NCI-H2107 treated with DMSO at 0.1 percent for 48 hours (cell line): Measurements from ENCODE around the gene TGFB1I1.

Source experiments
- DNase-seq: peaks from one replicate; lab custom pipeline; 2025; ENCODE audit not compliant: unreplicated experiment; lab: John Stamatoyannopoulos, UW

Gene TGFB1I1

GRCh38 chr16:31451681-31452351, 20.1 kb upstream of the TGFB1I1 start:
- DNase-seq, result peak; percentile 20

- DNase-seq, result no peak
These were observed 19.3 kb upstream of the TGFB1I1 start for GRCh38 chr16:31452631-31453106.

GRCh38 chr16:31453255-31454204, 18.4 kb upstream of the TGFB1I1 start:
- DNase-seq, result no peak

- DNase-seq, result no peak
These were observed 16.2 kb upstream of the TGFB1I1 start for GRCh38 chr16:31455601-31456314.

- DNase-seq, result no peak
These were observed 15.0 kb upstream of the TGFB1I1 start for GRCh38 chr16:31456988-31457360.

- DNase-seq, result peak; percentile 45
These were observed 13.7 kb upstream of the TGFB1I1 start for GRCh38 chr16:31458073-31458843.

GRCh38 chr16:31458844-31459686, 12.9 kb upstream of the TGFB1I1 start, which contains the start of gene ARMC5:
ARMC5 (plus strand) TSS chr16:31459501; CDS start chr16:31459525, 24 bp downstream.
- DNase-seq, result peak; percentile 93

GRCh38 chr16:31459687-31460581, 12.0 kb upstream of the TGFB1I1 start:
- peak; percentile 97 for DNase-seq

- DNase-seq, result no peak
These were observed 11.4 kb upstream of the TGFB1I1 start for GRCh38 chr16:31460582-31461002.

GRCh38 chr16:31461201-31461920, 10.6 kb upstream of the TGFB1I1 start:
- no peak for DNase-seq

GRCh38 chr16:31461921-31462804, 9.8 kb upstream of the TGFB1I1 start:
- DNase-seq, result no peak

- no peak for DNase-seq
These were observed 7.6 kb upstream of the TGFB1I1 start for GRCh38 chr16:31464348-31464769.

GRCh38 chr16:31464781-31465260, 7.1 kb upstream of the TGFB1I1 start:
- DNase-seq, result no peak

GRCh38 chr16:31465788-31466370, 6.1 kb upstream of the TGFB1I1 start:
- DNase-seq, result no peak

GRCh38 chr16:31466381-31466841, 5.5 kb upstream of the TGFB1I1 start:
- DNase-seq, result no peak

GRCh38 chr16:31467151-31467773, 4.7 kb upstream of the TGFB1I1 start:
- no peak for DNase-seq
